DND-41 (cell line): ENCODE measurements around the gene RBMS3.

Experiments used
- CTCF ChIP-seq: IDR thresholded peaks from 2 replicates; pipeline ENCODE4 v1.5.1; 2012; ENCODE audit warnings: borderline replicate concordance, low read length, moderate library complexity, mild to moderate bottlenecking; ENCODE audit not compliant: poor library complexity, severe bottlenecking; ENCODE audit errors: extremely low read depth
- EZH2 ChIP-seq: IDR thresholded peaks from 3 replicates; pipeline ENCODE4 v1.6.1; 2012; ENCODE audit warnings: borderline replicate concordance, low read depth, mild to moderate bottlenecking, moderate library complexity, low read length, inconsistent platforms; ENCODE audit not compliant: severe bottlenecking

DNA sequence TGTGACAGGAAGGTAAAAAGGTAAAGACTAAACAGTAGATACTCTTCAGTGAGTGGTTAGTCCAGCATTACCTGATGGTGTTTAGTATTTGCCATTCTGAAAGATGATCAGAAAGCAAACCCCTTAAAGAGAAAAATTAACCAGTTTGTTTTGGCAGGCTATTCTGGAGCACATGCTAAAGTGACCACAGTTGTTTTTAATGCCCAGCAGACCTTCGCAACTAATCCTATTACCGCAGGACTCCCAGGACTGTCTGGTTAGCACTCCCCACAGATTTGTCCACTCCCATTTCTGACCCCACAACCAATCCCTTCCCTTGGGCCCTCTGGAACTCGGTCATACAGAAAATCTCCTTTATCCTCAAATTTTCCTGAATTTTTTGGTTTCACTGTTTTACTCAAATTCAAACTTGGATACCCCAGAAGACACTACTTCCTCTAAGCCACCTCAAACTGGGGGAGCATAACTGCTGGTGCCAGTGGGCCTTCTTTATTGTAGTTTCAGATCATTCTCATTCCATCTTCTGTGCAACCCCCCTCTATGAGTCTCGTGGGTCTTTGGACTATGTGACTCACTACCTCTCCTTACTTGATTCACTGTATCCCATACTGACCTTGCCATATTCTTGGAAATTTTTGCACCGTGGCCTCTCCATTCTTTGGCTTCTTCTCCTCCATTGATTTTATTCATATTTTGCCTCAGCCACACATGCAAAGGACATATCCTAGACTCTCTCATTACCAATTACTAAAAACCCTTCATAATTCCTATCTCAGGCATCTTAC, 104.4 kb downstream of the RBMS3 start:
- TF ChIP-seq CTCF (no peak), EZH2 (no peak)
